Measurements from ENCODE around the gene C16orf89. TPM values are rescaled to one million over a fixed set of nuclear protein-coding genes. Genes with fewer than 3 reads are reported as not detected.
A peak's percentile ranks its signal among the peaks of the same experiment; 100 is the strongest.
"Not testable (repeated sequence)": the region's sequence is repeated elsewhere in the genome, so short reads cannot be mapped to it uniquely, and the experiment has no call there.

Gene C16orf89
- total RNA-seq, 1 experiment from 2014 or later: 1.8 TPM

GRCh38 chr16:5075637-5076036, 9.9 kb upstream of the C16orf89 start:
- H3K27me3 Mint-ChIP-seq (ENCODE audit: low read depth): no peaks in the 10 kb centered on the region
- TF ChIP-seq AR (CRISPR knock-in tag; IDR thresholded peaks at IDR 0.05) (no peak), NFE2L1 (CRISPR knock-in tag; IDR thresholded peaks at IDR 0.05) (no peak), TCF7 (CRISPR knock-in tag; IDR thresholded peaks at IDR 0.05; ENCODE audit: low read depth) (no peak), TEAD4 (CRISPR knock-in tag; IDR thresholded peaks at IDR 0.05) (no peak), MYBL2 (CRISPR knock-in tag; IDR thresholded peaks at IDR 0.05) (no peak), PREB (CRISPR knock-in tag; IDR thresholded peaks at IDR 0.05; ENCODE audit: borderline replicate concordance) (no peak), KAT7 (CRISPR knock-in tag; IDR thresholded peaks at IDR 0.05; ENCODE audit: borderline replicate concordance) (no peak), ZNF138 (CRISPR knock-in tag; conservative IDR thresholded peaks at IDR 0.05) (no peak), SP1 (CRISPR knock-in tag; conservative IDR thresholded peaks at IDR 0.05) (no peak), ATF2 (CRISPR knock-in tag; IDR thresholded peaks at IDR 0.05; ENCODE audit: borderline replicate concordance, low read depth) (no peak)
- TF ChIP-seq, protein P1, sequence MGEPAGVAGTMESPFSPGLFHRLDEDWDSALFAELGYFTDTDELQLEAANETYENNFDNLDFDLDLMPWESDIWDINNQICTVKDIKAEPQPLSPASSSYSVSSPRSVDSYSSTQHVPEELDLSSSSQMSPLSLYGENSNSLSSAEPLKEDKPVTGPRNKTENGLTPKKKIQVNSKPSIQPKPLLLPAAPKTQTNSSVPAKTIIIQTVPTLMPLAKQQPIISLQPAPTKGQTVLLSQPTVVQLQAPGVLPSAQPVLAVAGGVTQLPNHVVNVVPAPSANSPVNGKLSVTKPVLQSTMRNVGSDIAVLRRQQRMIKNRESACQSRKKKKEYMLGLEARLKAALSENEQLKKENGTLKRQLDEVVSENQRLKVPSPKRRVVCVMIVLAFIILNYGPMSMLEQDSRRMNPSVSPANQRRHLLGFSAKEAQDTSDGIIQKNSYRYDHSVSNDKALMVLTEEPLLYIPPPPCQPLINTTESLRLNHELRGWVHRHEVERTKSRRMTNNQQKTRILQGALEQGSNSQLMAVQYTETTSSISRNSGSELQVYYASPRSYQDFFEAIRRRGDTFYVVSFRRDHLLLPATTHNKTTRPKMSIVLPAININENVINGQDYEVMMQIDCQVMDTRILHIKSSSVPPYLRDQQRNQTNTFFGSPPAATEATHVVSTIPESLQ (CRISPR knock-in tag; IDR thresholded peaks at IDR 0.05): no peak
- TF ChIP-seq, protein P2, sequence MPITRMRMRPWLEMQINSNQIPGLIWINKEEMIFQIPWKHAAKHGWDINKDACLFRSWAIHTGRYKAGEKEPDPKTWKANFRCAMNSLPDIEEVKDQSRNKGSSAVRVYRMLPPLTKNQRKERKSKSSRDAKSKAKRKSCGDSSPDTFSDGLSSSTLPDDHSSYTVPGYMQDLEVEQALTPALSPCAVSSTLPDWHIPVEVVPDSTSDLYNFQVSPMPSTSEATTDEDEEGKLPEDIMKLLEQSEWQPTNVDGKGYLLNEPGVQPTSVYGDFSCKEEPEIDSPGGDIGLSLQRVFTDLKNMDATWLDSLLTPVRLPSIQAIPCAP (CRISPR knock-in tag; IDR thresholded peaks at IDR 0.05): no peak
- TF ChIP-seq, protein P3, sequence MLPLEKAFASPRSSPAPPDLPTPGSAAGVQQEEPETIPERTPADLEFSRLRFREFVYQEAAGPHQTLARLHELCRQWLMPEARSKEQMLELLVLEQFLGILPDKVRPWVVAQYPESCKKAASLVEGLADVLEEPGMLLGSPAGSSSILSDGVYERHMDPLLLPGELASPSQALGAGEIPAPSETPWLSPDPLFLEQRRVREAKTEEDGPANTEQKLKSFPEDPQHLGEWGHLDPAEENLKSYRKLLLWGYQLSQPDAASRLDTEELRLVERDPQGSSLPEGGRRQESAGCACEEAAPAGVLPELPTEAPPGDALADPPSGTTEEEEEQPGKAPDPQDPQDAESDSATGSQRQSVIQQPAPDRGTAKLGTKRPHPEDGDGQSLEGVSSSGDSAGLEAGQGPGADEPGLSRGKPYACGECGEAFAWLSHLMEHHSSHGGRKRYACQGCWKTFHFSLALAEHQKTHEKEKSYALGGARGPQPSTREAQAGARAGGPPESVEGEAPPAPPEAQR (CRISPR knock-in tag; IDR thresholded peaks at IDR 0.05): no peak
- TF ChIP-seq, protein P4, sequence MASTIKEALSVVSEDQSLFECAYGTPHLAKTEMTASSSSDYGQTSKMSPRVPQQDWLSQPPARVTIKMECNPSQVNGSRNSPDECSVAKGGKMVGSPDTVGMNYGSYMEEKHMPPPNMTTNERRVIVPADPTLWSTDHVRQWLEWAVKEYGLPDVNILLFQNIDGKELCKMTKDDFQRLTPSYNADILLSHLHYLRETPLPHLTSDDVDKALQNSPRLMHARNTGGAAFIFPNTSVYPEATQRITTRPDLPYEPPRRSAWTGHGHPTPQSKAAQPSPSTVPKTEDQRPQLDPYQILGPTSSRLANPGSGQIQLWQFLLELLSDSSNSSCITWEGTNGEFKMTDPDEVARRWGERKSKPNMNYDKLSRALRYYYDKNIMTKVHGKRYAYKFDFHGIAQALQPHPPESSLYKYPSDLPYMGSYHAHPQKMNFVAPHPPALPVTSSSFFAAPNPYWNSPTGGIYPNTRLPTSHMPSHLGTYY (CRISPR knock-in tag; IDR thresholded peaks at IDR 0.05): no peak
- H3K9me3 Mint-ChIP-seq: no peaks in the 10 kb centered on the region
- POLR2A ChIA-PET: interaction anchor here (0.5 to 0.6 kb wide), 2 partner anchors 62 to 248 kb away, joined by 3 to 5 read pairs; no protein-coding TSS in a partner anchor
- DNase-seq (ENCODE audit: low spot score) (no peak), ATAC-seq (peak; percentile 78)
- H3K36me3 Mint-ChIP-seq: peaks cover 33% of the 10 kb centered on the region
- no peak overlapping the region for H3K4me3 Mint-ChIP-seq
- no peak overlapping the region for H3K27ac Mint-ChIP-seq
- CTCF ChIA-PET: interaction anchor here (0.7 to 3.0 kb wide), 15 partner anchors 9 to 425 kb away, joined by 3 to 24 read pairs (median 4); partner anchors contain the start of gene SEC14L5
- peaks cover 12% of the 10 kb centered on the region for H3K4me1 Mint-ChIP-seq

DNA sequence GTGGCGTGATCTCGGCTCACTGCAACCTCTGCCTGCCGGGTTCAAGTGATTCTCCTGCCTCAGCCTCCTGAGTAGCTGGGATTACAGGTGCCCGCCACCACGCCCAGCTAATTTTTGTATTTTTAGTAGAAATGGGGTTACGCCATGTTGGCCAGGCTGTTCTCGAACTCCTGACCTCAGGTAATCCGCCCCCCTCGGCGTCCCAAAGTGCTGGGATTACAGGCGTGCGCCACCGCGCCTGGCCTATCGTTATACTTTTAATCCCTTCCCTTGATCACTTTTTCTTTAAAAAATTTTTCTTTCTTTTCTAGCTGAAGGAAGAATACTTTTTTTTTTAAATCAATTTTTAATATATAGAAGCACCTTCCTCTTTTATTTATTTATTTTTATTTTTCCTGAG, 8.0 kb upstream of the C16orf89 start:
- H3K9me3 Mint-ChIP-seq; H3K4me3 Mint-ChIP-seq; DNase-seq (ENCODE audit: low spot score); H3K27me3 Mint-ChIP-seq (ENCODE audit: low read depth); CTCF ChIA-PET; POLR2A ChIA-PET; H3K27ac Mint-ChIP-seq; ATAC-seq: not testable (repeated sequence)
- peaks cover 27% of the 10 kb centered on the region for H3K36me3 Mint-ChIP-seq
- H3K4me1 Mint-ChIP-seq: peaks cover 12% of the 10 kb centered on the region

All from WTC11 (cell line).